Fibroblast of lung (primary cell): Measurements from ENCODE around the gene ARID1B. TPM values are rescaled to one million over a fixed set of nuclear protein-coding genes. Genes with fewer than 3 reads are reported as not detected.

Source experiments
- DNase-seq, 2 donors: peaks; one replicate each; pipeline versions ENCODE4 v3.0.0 to v3.0.0-alpha.2; 2010; ENCODE audit warnings: low read depth in 2 of 2
- H2AFZ ChIP-seq: 2 replicates; pipeline ENCODE4 v1.5.1; 2012; ENCODE audit warnings: low read length, control low read depth, inconsistent platforms
- H3K27ac ChIP-seq: 2 replicates; pipeline ENCODE4 v1.5.1; 2011; ENCODE audit warnings: low read length, control low read depth; ENCODE audit not compliant: insufficient read depth
- H3K27me3 ChIP-seq: 2 replicates; pipeline ENCODE4 v1.5.1; 2011; ENCODE audit warnings: mild to moderate bottlenecking, low read length; ENCODE audit not compliant: control insufficient read depth, insufficient read depth
- H3K36me3 ChIP-seq: 2 replicates; pipeline ENCODE4 v1.5.1; 2011; ENCODE audit warnings: low read length; ENCODE audit not compliant: control insufficient read depth, insufficient read depth
- H3K4me1 ChIP-seq: 2 replicates; pipeline ENCODE4 v1.5.1; 2011; ENCODE audit warnings: low read length; ENCODE audit not compliant: control insufficient read depth, insufficient read depth; ENCODE audit errors: extremely low read depth
- H3K4me2 ChIP-seq: 2 replicates; pipeline ENCODE4 v1.5.1; 2011; ENCODE audit warnings: low read length, control low read depth; ENCODE audit not compliant: insufficient read depth; ENCODE audit errors: extremely low read depth
- H3K4me3 ChIP-seq, 4 experiments: fragments of 200-600 bp in 1 of 4; sonication (generic) in 1 of 4; replicated peaks in 1 of 4; 2 replicates each; pipeline ENCODE4 v1.5.1; 2011 to 2016; ENCODE audit warnings: low read length in 4 of 4, low read depth in 3 of 4, mild to moderate bottlenecking in 3 of 4, control low read depth in 2 of 4, inconsistent platforms in 1 of 4, mixed read lengths in 1 of 4; ENCODE audit not compliant: insufficient read depth in 1 of 4; ENCODE audit errors: control extremely low read depth in 1 of 4
- H3K79me2 ChIP-seq: 2 replicates; pipeline ENCODE4 v1.5.1; 2012; ENCODE audit warnings: mild to moderate bottlenecking, low read length, inconsistent platforms; ENCODE audit not compliant: control insufficient read depth, insufficient read depth
- H3K9ac ChIP-seq: 2 replicates; pipeline ENCODE4 v1.5.1; 2011; ENCODE audit warnings: mild to moderate bottlenecking, low read length, control low read depth; ENCODE audit not compliant: insufficient read depth
- H3K9me3 ChIP-seq: 2 replicates; pipeline ENCODE4 v1.5.1; 2012; ENCODE audit warnings: low read depth, low read length; ENCODE audit not compliant: control insufficient read depth, insufficient read depth
- H4K20me1 ChIP-seq: 2 replicates; pipeline ENCODE4 v1.5.1; 2011; ENCODE audit warnings: low read length; ENCODE audit not compliant: control insufficient read depth, insufficient read depth; ENCODE audit errors: extremely low read depth
- EZH2 ChIP-seq: IDR thresholded peaks from 2 replicates; pipeline ENCODE4 v1.5.1; 2012; ENCODE audit warnings: low read length, control low read depth, mild to moderate bottlenecking; ENCODE audit errors: missing control alignments
- polyA plus RNA-seq, 2 donors: library from polyadenylated mRNA; depleted of rRNA in 1 of 2; stranded (reverse) in 1 of 2; unstranded in 1 of 2; fragments of >200 nt; gene quantifications; 2 replicates each; pipeline ENCODE4 v1.2.1, GENCODE V29; 2011 to 2012; ENCODE audit warnings: missing spikeins in 1 of 2
- total RNA-seq: library from RNA; depleted of rRNA; stranded (reverse); fragments of >200 nt; gene quantifications from 2 replicates; pipeline ENCODE4 v1.2.1, GENCODE V29; 2014
- TF ChIP-seq, protein P1 (sequence below), 2 donors: IDR thresholded peaks in 1 of 2; conservative IDR thresholded peaks in 1 of 2; 1 replicate in 1 of 2; 2 replicates in 1 of 2; pipeline ENCODE4 v1.5.1; 2011 to 2012; ENCODE audit warnings: low read length in 2 of 2, control low read depth in 1 of 2, inconsistent platforms in 1 of 2, low read depth in 1 of 2, mild to moderate bottlenecking in 1 of 2

ARID1B gene
- total and polyA plus RNA-seq, 2 donors (not counting 1 experiment from before 2014, with no cell fraction given): 15.4 to 41.9 TPM

DNA sequence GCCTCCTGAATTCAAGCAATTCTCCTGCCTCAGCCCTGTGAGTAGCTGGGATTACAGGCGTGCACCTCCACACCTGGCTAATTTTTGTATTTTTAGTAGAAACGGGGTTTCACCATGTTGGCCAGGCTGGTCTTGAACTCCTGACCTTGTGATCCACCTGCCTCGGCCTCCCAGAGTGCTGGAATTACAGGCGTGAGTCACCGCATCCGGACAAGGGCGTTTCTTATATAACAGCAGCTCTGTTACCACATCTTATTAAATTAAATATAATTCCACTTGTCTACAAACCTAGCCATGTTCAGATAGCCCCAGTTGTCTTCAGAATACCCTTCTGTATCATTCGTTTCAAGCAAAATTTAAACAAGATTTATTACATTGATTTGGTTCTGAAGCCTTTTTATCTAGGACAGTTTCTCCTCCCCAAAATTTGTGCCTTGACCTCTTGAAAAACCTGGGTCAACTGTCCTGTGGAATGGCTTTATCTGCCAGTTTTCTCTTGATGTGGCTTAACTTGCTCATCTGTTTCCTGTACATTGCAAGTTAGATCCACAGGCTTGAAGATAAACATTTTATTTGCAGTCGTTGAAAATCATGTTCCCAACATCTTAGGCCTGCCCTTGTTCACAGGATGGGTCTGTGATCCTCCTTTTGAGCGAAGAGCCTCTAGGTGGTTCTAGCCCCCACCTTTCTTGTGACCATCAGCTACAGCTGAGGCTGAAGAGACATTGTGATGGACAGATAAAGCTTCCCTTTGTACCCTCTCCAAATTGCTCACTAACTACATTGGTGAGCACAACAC, 132.2 kb downstream of the ARID1B start:
- Histone ChIP-seq H3K9me3 (no peaks in the 10 kb centered on the region), H4K20me1 (no peaks in the 10 kb centered on the region), H3K27me3 (no peaks in the 10 kb centered on the region), H3K79me2 (no peaks in the 10 kb centered on the region), H3K27ac (no peak overlapping the region), H3K9ac (no peak overlapping the region), H3K4me1 (no peaks in the 10 kb centered on the region), H3K4me2 (no peak overlapping the region), H2AFZ (no peak overlapping the region), H3K36me3 (no peaks in the 10 kb centered on the region), H3K4me3 (no peak overlapping the region)
- no peak for DNase-seq
- TF ChIP-seq, protein P1, sequence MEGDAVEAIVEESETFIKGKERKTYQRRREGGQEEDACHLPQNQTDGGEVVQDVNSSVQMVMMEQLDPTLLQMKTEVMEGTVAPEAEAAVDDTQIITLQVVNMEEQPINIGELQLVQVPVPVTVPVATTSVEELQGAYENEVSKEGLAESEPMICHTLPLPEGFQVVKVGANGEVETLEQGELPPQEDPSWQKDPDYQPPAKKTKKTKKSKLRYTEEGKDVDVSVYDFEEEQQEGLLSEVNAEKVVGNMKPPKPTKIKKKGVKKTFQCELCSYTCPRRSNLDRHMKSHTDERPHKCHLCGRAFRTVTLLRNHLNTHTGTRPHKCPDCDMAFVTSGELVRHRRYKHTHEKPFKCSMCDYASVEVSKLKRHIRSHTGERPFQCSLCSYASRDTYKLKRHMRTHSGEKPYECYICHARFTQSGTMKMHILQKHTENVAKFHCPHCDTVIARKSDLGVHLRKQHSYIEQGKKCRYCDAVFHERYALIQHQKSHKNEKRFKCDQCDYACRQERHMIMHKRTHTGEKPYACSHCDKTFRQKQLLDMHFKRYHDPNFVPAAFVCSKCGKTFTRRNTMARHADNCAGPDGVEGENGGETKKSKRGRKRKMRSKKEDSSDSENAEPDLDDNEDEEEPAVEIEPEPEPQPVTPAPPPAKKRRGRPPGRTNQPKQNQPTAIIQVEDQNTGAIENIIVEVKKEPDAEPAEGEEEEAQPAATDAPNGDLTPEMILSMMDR (conservative IDR thresholded peaks at IDR 0.05 in 1 of 2, IDR thresholded peaks at IDR 0.05 in 1 of 2; ENCODE audit: low read depth in 1 of 2, low read length in 2 of 2): no peak
- TF ChIP-seq EZH2: no peak

DNA sequence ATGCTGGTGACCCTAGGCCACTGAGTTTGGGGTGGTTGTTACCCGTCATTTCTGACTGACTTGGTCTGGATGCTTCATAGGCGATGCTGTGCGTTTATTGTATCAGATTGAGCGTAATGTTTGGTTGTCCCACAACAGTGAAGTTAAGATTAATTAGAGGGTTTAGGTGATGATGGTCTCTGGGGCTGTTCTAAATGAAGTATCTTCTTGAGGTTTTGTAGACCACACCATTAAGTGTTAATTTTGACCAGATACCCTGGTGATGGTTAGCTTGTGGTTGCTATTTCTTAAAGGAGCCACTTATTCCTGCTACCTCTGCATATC, 132.8 kb downstream of the ARID1B start:
- Histone ChIP-seq H3K36me3 (no peaks in the 10 kb centered on the region), H3K9me3 (no peaks in the 10 kb centered on the region), H4K20me1 (no peaks in the 10 kb centered on the region), H3K4me3 (no peak overlapping the region), H2AFZ (no peak overlapping the region), H3K4me1 (no peaks in the 10 kb centered on the region), H3K27ac (no peak overlapping the region), H3K79me2 (no peaks in the 10 kb centered on the region), H3K27me3 (no peaks in the 10 kb centered on the region), H3K4me2 (no peak overlapping the region), H3K9ac (no peak overlapping the region)
- DNase-seq: no peak
- TF ChIP-seq, protein P1 (conservative IDR thresholded peaks at IDR 0.05 in 1 of 2, IDR thresholded peaks at IDR 0.05 in 1 of 2; ENCODE audit: low read depth in 1 of 2, low read length in 2 of 2): no peak
- TF ChIP-seq EZH2: no peak

DNA sequence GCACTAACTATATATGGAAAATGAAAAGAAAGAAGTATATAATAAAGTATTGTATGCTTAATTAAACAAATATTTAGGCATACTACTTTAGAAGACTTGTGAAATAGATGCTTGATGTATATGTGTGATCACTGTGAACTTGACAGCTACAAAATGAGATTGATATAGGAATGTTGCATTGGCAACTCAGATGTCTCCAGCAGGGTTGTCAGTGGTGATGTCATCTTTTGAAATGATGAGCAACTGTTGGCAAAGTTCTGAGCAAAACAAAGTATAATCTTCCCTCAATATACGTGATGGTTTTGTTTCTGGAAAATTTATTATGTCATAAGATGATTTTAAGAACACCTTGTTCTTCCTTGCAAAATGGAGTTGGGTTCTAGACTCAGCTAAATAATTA, 133.8 kb downstream of the ARID1B start:
- H3K4me2 ChIP-seq: no peak overlapping the region
- no peaks in the 10 kb centered on the region for H3K27me3 ChIP-seq
- TF ChIP-seq, protein P1 (conservative IDR thresholded peaks at IDR 0.05 in 1 of 2, IDR thresholded peaks at IDR 0.05 in 1 of 2; ENCODE audit: low read depth in 1 of 2, low read length in 2 of 2): no peak
- no peak for TF ChIP-seq EZH2
- H3K36me3 ChIP-seq: no peaks in the 10 kb centered on the region
- no peak overlapping the region for H3K27ac ChIP-seq
- no peaks in the 10 kb centered on the region for H3K4me1 ChIP-seq
- H2AFZ ChIP-seq: no peak overlapping the region
- H3K79me2 ChIP-seq: no peaks in the 10 kb centered on the region
- DNase-seq: no peak
- H3K9ac ChIP-seq: no peak overlapping the region
- H4K20me1 ChIP-seq: no peaks in the 10 kb centered on the region
- H3K9me3 ChIP-seq: no peaks in the 10 kb centered on the region
- no peak overlapping the region for H3K4me3 ChIP-seq
